ENCODE data around the gene BCL11B.
A peak's percentile ranks its signal among the peaks of the same experiment; 100 is the strongest.

BCL11B gene

DNA sequence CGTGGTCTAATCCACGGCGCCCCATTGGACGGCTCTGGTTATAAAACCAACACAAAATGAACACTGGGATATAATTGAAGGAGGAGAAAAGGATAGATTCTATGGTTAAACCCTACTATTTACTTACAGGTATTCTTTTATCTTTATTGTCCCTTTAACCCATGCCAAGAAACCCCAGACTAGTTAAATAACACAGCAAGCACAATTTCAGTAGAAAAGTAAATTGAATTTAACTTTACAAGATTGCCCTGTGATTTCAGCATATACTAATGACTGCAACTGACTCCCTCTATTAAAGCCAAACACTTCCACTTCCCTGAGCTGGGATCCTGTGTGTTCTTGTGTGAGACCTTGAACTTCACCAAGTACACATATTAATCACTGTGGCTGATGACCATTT lies 45.3 kb downstream of the BCL11B start:
- no peak for DNase-seq (ENCODE audit: low read depth in 1 of 2, low spot score in 1 of 2)

DNA sequence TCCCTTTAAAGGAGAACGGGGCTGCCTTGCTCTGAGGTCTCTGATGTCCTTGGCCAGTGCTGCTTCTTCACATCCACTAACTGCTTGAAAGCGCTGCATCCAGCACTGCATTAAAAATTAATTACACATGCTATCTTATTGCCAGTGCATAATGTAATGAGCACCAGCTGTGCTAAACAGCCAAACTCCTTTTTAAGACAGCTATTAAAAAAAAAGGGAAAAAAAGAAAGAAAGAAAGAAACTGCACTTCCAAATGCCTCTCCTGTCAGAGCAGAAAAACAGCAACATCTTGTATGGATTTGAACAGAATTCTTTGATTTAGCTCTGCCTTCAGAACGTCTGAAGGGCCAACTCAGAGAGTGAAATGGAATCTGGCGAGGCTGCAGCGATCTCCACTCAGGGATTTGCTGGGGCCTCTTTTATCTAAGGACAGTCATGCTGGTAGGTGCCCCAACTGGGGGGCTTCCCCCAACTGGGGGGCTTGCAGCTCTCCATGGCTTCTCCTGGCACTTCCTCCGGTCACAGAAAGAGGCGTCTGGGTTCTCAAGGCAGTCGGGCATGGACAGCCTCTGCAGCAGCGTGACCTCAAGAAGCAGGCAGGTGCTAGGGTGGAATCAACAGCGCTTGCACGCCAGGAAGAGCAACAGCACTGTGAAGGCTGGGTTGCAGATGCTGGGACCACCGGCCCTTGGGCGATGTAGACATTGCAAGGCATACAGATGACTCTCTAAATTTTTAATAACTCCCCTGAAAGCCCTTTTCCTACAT lies 46.4 kb downstream of the BCL11B start:
- DNase-seq (ENCODE audit: low read depth in 1 of 2, low spot score in 1 of 2): no peak

DNA sequence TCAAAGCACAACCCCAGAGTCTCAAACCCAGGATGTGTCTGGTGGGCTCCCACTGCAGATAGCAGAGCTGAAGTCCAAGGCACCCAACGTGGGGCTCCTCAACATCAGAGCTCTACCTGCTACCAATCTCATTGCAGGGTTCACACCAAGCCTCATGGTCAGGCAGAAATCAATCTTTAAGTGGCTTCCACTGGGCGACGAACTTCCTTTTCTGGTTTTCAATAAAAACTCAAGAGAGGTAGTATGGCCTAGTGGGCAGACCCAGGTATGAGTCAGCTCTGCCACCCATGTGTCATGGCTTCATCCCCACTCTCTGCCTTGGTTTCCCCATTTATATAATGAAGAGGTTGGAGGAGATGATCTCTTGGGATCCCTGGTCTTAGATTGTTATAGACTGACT lies 47.0 kb downstream of the BCL11B start:
- no peak for DNase-seq (ENCODE audit: low read depth in 1 of 2, low spot score in 1 of 2)

DNA sequence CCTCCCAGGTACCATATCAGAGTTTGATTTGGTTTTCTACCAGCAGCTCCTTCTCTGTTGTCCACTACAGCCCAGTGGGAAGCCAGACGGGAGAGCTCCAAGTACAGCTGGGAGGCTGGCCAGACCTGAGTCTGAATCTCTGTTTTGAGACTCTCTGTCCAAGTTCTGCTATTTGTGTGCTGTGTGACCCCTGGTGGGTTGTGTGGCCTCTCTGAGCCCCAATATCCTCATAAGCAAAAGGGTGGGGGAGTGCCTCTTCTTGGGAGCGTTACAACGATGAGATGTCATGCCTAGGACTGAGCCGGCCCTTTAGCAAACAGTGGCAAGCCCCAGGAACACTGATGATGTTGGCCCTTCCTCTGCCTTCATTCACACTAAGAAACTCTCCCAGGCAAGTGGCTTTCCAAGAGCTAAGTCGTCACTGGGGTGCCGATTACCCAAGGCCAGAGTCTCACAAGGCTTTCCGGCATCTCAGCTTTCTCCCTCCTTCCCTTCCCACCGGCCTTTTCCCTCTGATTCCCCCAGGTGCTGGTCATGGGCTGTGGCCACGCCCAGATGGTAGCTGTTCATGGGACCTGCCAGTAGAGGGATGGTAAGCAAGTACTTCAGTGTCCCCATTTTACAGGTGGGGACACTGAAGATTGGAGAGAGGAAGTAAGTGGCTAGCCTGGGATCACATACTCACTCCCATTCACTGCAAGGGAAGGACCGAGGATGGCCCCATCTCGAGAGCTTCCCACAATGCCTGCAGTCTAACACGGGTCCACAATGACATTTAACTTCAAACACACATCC lies 47.7 kb downstream of the BCL11B start:
- no peak for DNase-seq (ENCODE audit: low read depth in 1 of 2, low spot score in 1 of 2)

- DNase-seq (ENCODE audit: low read depth in 1 of 2, low spot score in 1 of 2): no peak
Observed at GRCh38 chr14:99221445-99221844, 50.6 kb downstream of the BCL11B start.

DNA sequence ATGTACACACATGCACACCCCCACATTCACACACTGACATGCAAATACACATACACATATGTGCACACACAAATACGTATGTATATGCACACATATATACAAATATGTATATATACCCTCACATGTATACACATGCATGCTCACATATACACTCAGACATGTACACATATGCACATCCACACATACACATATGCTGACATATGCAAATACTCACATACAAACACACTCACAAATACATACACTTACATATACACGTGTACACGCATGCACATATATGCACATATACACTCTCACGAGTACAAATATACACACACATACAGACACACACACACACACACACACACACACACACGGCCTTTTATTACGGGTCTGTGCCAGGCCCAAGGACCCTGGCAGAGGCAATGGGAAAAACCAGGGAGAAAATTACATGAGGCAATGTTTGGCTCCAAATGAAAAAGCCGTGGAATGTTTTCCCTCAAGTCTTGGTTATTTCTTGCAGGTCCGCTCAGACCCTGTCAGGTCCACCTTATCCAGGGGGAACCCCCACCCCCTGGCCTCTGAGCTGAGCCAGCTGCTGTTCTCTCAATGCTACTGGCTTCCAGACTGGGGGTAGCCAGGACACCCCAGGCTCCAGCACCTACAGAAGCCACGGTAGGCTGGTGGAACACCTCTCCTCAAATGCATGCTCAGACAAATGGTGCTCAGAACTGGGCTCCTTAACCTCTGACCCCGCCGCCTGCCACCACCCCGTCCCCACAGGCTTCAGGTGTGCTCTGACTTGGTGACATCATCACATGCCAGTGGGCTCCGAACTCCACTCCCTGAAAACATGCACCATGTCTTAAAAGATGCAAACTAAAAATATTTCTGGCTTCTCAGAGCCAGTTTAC lies 54.7 kb downstream of the BCL11B start:
- DNase-seq (ENCODE audit: low read depth in 1 of 2, low spot score in 1 of 2): no peak

DNA sequence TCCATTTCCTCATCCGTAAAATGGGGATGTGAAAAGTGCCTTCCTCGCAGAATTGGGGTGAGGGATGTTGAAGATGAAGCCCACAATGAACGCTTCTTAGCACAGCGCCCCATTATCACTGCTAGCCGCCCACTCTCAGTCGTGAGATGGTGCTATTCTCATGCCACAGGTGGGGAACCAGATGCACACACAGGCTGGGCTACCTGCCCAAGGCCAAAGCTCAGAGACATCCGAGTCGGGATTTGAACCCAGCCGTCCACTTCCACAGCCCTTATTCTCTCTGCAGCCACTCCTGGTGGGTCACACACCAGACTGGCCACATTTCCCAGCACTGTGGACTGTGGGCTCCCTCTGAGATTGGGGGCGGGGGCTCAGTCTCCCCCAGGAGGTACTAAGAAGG lies 55.8 kb downstream of the BCL11B start:
- no peak for DNase-seq (ENCODE audit: low read depth in 1 of 2, low spot score in 1 of 2)

- DNase-seq (ENCODE audit: low read depth in 1 of 2, low spot score in 1 of 2): no peak
Observed at GRCh38 chr14:99215277-99215676, 56.7 kb downstream of the BCL11B start.

DNA sequence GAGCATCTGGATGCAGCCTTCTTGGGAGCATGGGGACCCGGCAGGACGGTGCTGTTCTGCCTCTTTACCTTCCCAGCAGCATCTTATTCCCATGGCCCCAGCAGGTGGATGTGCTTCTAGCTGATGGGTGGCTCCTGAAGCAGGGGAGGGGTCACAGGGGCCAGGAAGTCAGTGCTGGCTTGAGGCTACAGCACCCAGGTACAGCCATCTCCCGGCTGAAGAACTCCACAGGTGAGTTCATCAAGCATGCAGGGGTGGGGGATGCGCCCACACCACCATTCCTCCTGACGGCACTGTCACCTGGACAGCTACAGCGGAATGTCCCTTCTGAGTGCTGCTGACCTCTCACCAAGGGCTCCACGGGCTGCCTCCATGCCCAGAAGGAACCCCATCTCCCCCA lies 57.3 kb downstream of the BCL11B start:
- no peak for DNase-seq (ENCODE audit: low read depth in 1 of 2, low spot score in 1 of 2)

GRCh38 chr14:99213527-99213971 lies 58.4 kb downstream of the BCL11B start:
- DNase-seq (ENCODE audit: low read depth in 1 of 2, low spot score in 1 of 2): no peak

- DNase-seq (ENCODE audit: low read depth in 1 of 2, low spot score in 1 of 2): peak in 1 of 2 donors; percentile 58
Observed at GRCh38 chr14:99213101-99213500, 58.9 kb downstream of the BCL11B start.

DNA sequence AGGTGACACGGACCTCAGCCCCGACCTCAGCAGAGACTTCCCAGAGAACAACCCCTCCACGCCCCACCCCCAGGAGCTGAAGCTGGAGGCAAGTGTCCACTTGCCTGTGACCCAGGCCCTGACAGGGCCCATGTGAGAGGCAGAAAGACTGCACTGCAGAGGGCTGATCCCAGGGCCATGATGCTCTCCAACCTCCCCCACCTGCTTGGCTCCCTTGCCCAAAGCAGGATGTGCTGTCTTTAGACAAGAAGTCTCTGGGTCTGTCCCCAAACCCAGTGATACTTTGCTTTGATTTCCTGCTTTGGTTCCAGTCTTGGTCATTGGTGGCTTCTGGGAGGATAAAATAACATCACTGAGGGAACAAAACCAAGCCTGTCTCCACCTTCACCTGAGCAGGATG lies 59.4 kb downstream of the BCL11B start:
- DNase-seq (ENCODE audit: low read depth in 1 of 2, low spot score in 1 of 2): no peak

DNA sequence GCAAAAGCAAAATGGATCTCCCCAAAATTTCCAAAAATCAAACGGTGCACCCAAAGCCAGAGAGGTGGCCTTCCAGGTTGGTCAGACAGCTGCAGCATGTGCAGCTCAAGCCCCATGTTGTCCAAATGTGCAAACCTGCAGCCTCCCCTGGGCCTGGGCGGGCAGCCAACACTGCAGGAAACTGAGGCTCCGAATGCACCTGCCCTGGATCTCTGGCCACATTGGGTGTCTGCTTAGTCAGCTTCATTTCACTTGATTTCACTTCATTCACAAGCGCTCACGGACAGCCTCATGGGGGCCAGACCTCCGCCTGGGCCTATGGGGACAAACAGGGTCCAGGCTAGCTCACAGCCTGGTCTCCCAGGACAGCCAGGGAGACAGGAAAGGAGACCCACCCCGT lies 59.8 kb downstream of the BCL11B start:
- no peak for DNase-seq (ENCODE audit: low read depth in 1 of 2, low spot score in 1 of 2)

- DNase-seq (ENCODE audit: low read depth in 1 of 2, low spot score in 1 of 2): no peak
Observed at GRCh38 chr14:99211410-99211809, 60.6 kb downstream of the BCL11B start.

- DNase-seq (ENCODE audit: low read depth in 1 of 2, low spot score in 1 of 2): no peak
Observed at GRCh38 chr14:99210333-99210732, 61.7 kb downstream of the BCL11B start.

- no peak for DNase-seq (ENCODE audit: low read depth in 1 of 2, low spot score in 1 of 2)
Observed at GRCh38 chr14:99209409-99209808, 62.6 kb downstream of the BCL11B start.

GRCh38 chr14:99208318-99208717 lies 63.7 kb downstream of the BCL11B start:
- DNase-seq (ENCODE audit: low read depth in 1 of 2, low spot score in 1 of 2): no peak

- no peak for DNase-seq (ENCODE audit: low read depth in 1 of 2, low spot score in 1 of 2)
Observed at GRCh38 chr14:99207456-99207855, 64.5 kb downstream of the BCL11B start.

DNA sequence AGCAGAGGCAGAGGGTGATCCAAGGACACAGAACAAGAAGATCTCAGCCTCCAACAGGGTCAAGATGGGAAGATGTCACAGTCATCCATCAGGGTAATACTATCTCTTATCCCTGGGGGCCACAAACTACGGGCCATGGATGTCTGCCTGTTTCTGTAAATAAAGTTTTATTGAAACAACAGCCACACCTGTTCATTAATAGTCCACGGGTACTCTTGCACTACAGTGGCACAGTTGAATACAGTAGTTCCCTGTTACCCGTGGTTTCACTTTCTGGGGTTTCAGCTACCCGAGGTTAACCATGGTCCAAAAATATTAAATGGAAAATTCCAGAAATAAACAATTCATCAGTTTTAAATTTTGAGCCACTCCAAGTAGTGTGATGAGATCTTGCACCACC lies 65.9 kb downstream of the BCL11B start:
- DNase-seq (ENCODE audit: low read depth in 1 of 2, low spot score in 1 of 2): no peak

DNA sequence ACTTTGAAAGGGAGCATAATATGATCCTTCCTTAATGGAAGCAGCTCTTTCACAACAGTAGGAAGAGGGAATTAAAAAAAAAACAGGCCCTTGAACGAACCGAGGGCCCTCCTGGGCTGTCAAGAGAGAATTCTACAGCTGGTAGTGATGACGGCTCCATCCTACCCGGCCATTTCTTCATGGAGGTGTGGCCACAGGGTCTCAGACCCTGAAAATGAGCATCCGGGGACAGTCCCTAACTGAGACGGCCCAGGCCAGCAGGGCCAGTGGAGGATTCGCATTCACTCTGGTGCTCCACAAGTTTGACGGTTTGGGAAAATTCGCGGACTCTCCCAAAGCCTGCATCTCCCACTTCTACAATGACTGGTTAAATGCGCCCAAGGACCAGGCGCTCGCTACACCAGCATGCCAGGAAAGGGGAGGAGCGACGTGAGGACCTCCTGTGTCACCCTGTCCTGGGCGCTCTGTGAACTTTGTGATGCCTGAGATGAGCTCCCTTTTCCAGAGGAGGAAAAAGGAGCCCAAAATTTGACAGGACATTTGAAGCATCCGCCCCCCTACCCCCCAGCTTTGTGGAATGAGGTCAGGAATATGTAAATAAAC lies 66.8 kb downstream of the BCL11B start:
- no peak for DNase-seq (ENCODE audit: low read depth in 1 of 2, low spot score in 1 of 2)

DNA sequence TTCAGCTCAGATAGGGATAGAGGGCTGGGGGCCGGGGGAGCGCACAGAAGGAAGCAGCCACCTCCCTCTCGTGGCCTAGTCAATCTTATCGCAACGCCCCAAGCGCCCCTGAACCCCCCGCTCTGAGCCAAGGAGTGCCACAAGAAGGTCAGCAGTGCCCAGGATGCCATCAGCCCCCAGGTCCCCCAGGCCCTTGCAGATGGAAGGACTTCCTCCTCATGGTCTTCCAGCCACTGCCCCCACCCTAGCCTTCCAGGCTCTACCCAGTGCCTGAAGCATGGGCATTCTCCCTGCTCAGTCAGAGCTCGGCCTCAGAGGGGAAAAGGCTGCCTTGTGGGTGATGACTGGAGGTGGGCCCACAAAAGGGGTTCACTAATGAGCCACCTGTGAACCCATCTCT lies 68.2 kb downstream of the BCL11B start:
- DNase-seq (ENCODE audit: low read depth in 1 of 2, low spot score in 1 of 2): no peak

Data from activated CD4-positive, alpha-beta T cell treated with anti-CD3 and anti-CD28 coated beads, Interleukin-2, amount 50 U/mL, for 24 hours (primary cell).